SK-N-SH (cell line): ENCODE results near the gene ABCG4. TPM values are rescaled to one million over a fixed set of nuclear protein-coding genes. Genes with fewer than 3 reads are reported as not detected.

Source experiments
- CTCF ChIA-PET: fragments of 300-600, 350-600 bp; formaldehyde crosslinking; extraction: SDS; loops from one replicate; lab custom pipeline; 2021; lab: Yijun Ruan, JAX
- POLR2A ChIA-PET: fragments of 350-600 bp; sonication (Branson Sonifier 250); formaldehyde crosslinking; extraction: SDS; loops from one replicate; lab custom pipeline; 2020; ENCODE audit warnings: antibody characterized with exemption, inconsistent platforms; lab: Yijun Ruan, JAX
- DNase-seq: peaks from one replicate; pipeline ENCODE4 v3.0.0; 2012
- H2AFZ ChIP-seq: fragments of 200-600 bp; sonication (generic); 2 replicates; pipeline ENCODE4 v1.8.1; 2016; ENCODE audit warnings: antibody characterized with exemption, mild to moderate bottlenecking, low read depth
- H3F3A ChIP-seq: fragments of 200-600 bp; sonication (generic); replicated peaks from 2 replicates; pipeline ENCODE3; 2016; ENCODE audit warnings: antibody characterized with exemption, mild to moderate bottlenecking; ENCODE audit not compliant: insufficient read depth
- H3K27ac ChIP-seq, 2 experiments: fragments of 200-500 bp in 1 of 2; fragments of 200-600 bp in 1 of 2; sonication (Bioruptor generic) in 1 of 2; sonication (generic), shearing (Covaris generic) in 1 of 2; 2 replicates each; pipeline versions ENCODE4 v1.5.1 to v1.6.1; 2014 to 2016; ENCODE audit warnings: low read depth in 2 of 2, inconsistent platforms in 1 of 2, low read length in 1 of 2, mild to moderate bottlenecking in 1 of 2, mixed read lengths in 1 of 2
- H3K27me3 ChIP-seq: fragments of 200-600 bp; sonication (generic), shearing (Covaris generic); 2 replicates; pipeline ENCODE4 v1.6.1; 2016; ENCODE audit warnings: mixed run types; ENCODE audit not compliant: insufficient read depth
- H3K36me3 ChIP-seq, 2 experiments: fragments of 200-500 bp in 1 of 2; fragments of 200-600 bp in 1 of 2; sonication (Bioruptor generic) in 1 of 2; sonication (generic) in 1 of 2; replicated peaks in 1 of 2; 2 replicates each; pipeline versions ENCODE3 to v1.5.1; 2014 to 2016; ENCODE audit warnings: low read length in 1 of 2, mild to moderate bottlenecking in 1 of 2; ENCODE audit not compliant: insufficient read depth in 2 of 2, control insufficient read depth in 1 of 2
- H3K4me1 ChIP-seq, 2 experiments: fragments of 200-500 bp in 1 of 2; fragments of 200-600 bp in 1 of 2; sonication (Bioruptor generic) in 1 of 2; sonication (generic), shearing (Covaris generic) in 1 of 2; 2 replicates each; pipeline versions ENCODE4 v1.5.1 to v1.6.1; 2014 to 2016; ENCODE audit warnings: low read depth in 1 of 2, low read length in 1 of 2, mixed run types in 1 of 2; ENCODE audit not compliant: insufficient read depth in 2 of 2, control insufficient read depth in 1 of 2
- H3K4me2 ChIP-seq: fragments of 200-600 bp; sonication (generic), shearing (Covaris generic); 2 replicates; pipeline ENCODE4 v1.6.1; 2017; ENCODE audit warnings: mixed run types
- H3K4me3 ChIP-seq, 2 experiments: fragments of 200-500 bp in 1 of 2; fragments of 200-600 bp in 1 of 2; sonication (Bioruptor generic) in 1 of 2; sonication (generic), shearing (Covaris generic) in 1 of 2; 2 replicates each; pipeline versions ENCODE4 v1.5.1 to v1.8.1; 2014 to 2016; ENCODE audit warnings: low read depth in 2 of 2, inconsistent platforms in 1 of 2, low read length in 1 of 2, mild to moderate bottlenecking in 1 of 2, mixed read lengths in 1 of 2, moderate library complexity in 1 of 2
- H3K79me2 ChIP-seq: fragments of 200-600 bp; sonication (generic); 2 replicates; pipeline ENCODE4 v1.8.1; 2017; ENCODE audit warnings: mild to moderate bottlenecking; ENCODE audit not compliant: insufficient read depth
- H3K9ac ChIP-seq: fragments of 200-600 bp; sonication (generic); 2 replicates; pipeline ENCODE4 v1.6.1; 2017; ENCODE audit warnings: mixed run types
- H3K9me2 ChIP-seq: fragments of 200-600 bp; sonication (generic); 2 replicates; pipeline ENCODE4 v1.6.1; 2017; ENCODE audit warnings: mixed run types
- H3K9me3 ChIP-seq: fragments of 200-600 bp; sonication (generic); 2 replicates; pipeline ENCODE4 v1.6.1; 2017; ENCODE audit warnings: mixed run types, mild to moderate bottlenecking, moderate library complexity
- H4K20me1 ChIP-seq: fragments of 200-600 bp; sonication (generic); 2 replicates; pipeline ENCODE4 v1.6.1; 2017; ENCODE audit warnings: mild to moderate bottlenecking, mixed run types; ENCODE audit not compliant: insufficient read depth
- FOSL2 ChIP-seq: IDR thresholded peaks from 2 replicates; pipeline ENCODE4 v1.4.0; 2012; ENCODE audit warnings: low read depth, mild to moderate bottlenecking, moderate library complexity, borderline replicate concordance
- FOXJ3 ChIP-seq: sonication (generic); formaldehyde crosslinking; IDR thresholded peaks from 2 replicates; pipeline ENCODE4 v1.5.1; 2020; ENCODE audit warnings: mild to moderate bottlenecking, missing genetic modification reagents
- FOXM1 ChIP-seq: IDR thresholded peaks from 2 replicates; pipeline ENCODE4 v1.4.0; 2012; ENCODE audit warnings: low read depth, mild to moderate bottlenecking
- JUND ChIP-seq: IDR thresholded peaks from 2 replicates; pipeline ENCODE4 v1.4.0; 2012
- MEF2A ChIP-seq: IDR thresholded peaks from 2 replicates; pipeline ENCODE4 v1.4.0; 2012; ENCODE audit warnings: low read depth, borderline replicate concordance
- MXI1 ChIP-seq: IDR thresholded peaks from 2 replicates; pipeline ENCODE4 v1.6.1; 2012; ENCODE audit warnings: mild to moderate bottlenecking, low read depth, low read length, improper control_type of control experiment
- NRF1 ChIP-seq: IDR thresholded peaks from 2 replicates; pipeline ENCODE4 v1.6.1; 2012; ENCODE audit warnings: low read depth, mild to moderate bottlenecking, low read length
- POLR2AphosphoS5 ChIP-seq: IDR thresholded peaks from 2 replicates; pipeline ENCODE4 v1.6.1; 2012; ENCODE audit warnings: low read depth, low read length
- RAD21 ChIP-seq: IDR thresholded peaks from 2 replicates; pipeline ENCODE4 v1.6.1; 2012; ENCODE audit warnings: mild to moderate bottlenecking, low read length
- SIN3A ChIP-seq: IDR thresholded peaks from 2 replicates; pipeline ENCODE4 v1.6.1; 2012; ENCODE audit warnings: low read depth, mild to moderate bottlenecking, low read length, moderate library complexity, borderline replicate concordance
- SMC3 ChIP-seq: IDR thresholded peaks from 2 replicates; pipeline ENCODE4 v1.6.1; 2012; ENCODE audit warnings: low read depth, low read length, improper control_type of control experiment
- TAF1 ChIP-seq: IDR thresholded peaks from 2 replicates; pipeline ENCODE4 v1.6.1; 2012; ENCODE audit warnings: low read depth, mild to moderate bottlenecking, low read length, moderate library complexity, borderline replicate concordance
- WGBS: methylation state at CpG from one replicate; pipeline ENCODE4 v1.1.6; 2017; ENCODE audit warnings: low lambda C conversion rate; 5-methylcytosine and 5-hydroxymethylcytosine counted together
- polyA plus RNA-seq, 3 experiments: library from polyadenylated mRNA; depleted of rRNA; stranded (reverse); fragments of >200 nt; gene quantifications; 2 replicates each; pipeline ENCODE4 v1.2.3, GENCODE V29; 2012
- TF ChIP-seq, protein P1 (sequence below): IDR thresholded peaks from 2 replicates; pipeline ENCODE4 v1.6.1; 2012; ENCODE audit warnings: mild to moderate bottlenecking, low read depth, low read length, moderate library complexity
- TF ChIP-seq, protein P2 (sequence below): fragments of 150-350 bp; IDR thresholded peaks from 2 replicates; pipeline ENCODE4 v1.6.1; 2016; ENCODE audit warnings: mild to moderate bottlenecking, low read depth, low read length
- TF ChIP-seq, protein P3 (sequence below): IDR thresholded peaks from 2 replicates; pipeline ENCODE4 v1.4.0; 2012; ENCODE audit warnings: low read depth, borderline replicate concordance
- TF ChIP-seq, protein P4 (sequence below): IDR thresholded peaks from 2 replicates; pipeline ENCODE4; 2012
- TF ChIP-seq, protein P5 (sequence below): fragments of 200-600 bp; sonication (generic); IDR thresholded peaks from 2 replicates; pipeline ENCODE4 v1.6.1; 2017; ENCODE audit warnings: antibody characterized with exemption, mild to moderate bottlenecking, moderate library complexity
- TF ChIP-seq, protein P6 (sequence below): fragments of 150-350 bp; IDR thresholded peaks from 2 replicates; pipeline ENCODE4 v1.6.1; 2017; ENCODE audit warnings: antibody characterized with exemption, low read length, low read depth, borderline replicate concordance

ABCG4 gene
- polyA plus RNA-seq, 1 of the 3 experiments (the other 2 are of a cell fraction): 0.72 TPM

DNA sequence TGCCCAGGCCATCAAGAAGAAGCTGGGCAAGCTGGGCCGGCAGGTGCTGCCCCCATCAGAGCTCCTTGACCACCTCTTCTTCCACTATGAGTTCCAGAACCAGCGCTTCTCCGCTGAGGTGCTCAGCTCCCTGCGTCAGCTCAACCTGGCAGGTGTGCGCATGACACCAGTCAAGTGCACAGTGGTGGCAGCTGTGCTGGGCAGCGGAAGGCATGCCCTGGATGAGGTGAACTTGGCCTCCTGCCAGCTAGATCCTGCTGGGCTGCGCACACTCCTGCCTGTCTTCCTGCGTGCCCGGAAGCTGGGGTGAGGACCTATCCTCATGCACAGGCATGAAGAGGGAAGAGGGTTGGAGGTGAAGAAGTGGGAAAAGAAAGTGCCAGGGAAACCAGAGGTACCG is 31.1 kb downstream of the ABCG4 start:
- no peak for DNase-seq
- Histone ChIP-seq H3K9me2 (no peaks in the 10 kb centered on the region), H3K4me3 (no peak overlapping the region), H3K36me3 (peaks cover 9 to 25% of the 10 kb centered on the region in 2 experiments), H3K4me1 (peaks cover 8 to 9% of the 10 kb centered on the region in 2 experiments; a peak in 2 of 4 replicates), H4K20me1 (no peaks in the 10 kb centered on the region), H3F3A (no peaks in the 10 kb centered on the region), H2AFZ (no peak overlapping the region), H3K4me2 (no peak overlapping the region), H3K79me2 (no peaks in the 10 kb centered on the region), H3K9ac (no peak overlapping the region), H3K9me3 (no peaks in the 10 kb centered on the region), H3K27me3 (no peaks in the 10 kb centered on the region), H3K27ac (no peak overlapping the region)
- TF ChIP-seq, protein P1, sequence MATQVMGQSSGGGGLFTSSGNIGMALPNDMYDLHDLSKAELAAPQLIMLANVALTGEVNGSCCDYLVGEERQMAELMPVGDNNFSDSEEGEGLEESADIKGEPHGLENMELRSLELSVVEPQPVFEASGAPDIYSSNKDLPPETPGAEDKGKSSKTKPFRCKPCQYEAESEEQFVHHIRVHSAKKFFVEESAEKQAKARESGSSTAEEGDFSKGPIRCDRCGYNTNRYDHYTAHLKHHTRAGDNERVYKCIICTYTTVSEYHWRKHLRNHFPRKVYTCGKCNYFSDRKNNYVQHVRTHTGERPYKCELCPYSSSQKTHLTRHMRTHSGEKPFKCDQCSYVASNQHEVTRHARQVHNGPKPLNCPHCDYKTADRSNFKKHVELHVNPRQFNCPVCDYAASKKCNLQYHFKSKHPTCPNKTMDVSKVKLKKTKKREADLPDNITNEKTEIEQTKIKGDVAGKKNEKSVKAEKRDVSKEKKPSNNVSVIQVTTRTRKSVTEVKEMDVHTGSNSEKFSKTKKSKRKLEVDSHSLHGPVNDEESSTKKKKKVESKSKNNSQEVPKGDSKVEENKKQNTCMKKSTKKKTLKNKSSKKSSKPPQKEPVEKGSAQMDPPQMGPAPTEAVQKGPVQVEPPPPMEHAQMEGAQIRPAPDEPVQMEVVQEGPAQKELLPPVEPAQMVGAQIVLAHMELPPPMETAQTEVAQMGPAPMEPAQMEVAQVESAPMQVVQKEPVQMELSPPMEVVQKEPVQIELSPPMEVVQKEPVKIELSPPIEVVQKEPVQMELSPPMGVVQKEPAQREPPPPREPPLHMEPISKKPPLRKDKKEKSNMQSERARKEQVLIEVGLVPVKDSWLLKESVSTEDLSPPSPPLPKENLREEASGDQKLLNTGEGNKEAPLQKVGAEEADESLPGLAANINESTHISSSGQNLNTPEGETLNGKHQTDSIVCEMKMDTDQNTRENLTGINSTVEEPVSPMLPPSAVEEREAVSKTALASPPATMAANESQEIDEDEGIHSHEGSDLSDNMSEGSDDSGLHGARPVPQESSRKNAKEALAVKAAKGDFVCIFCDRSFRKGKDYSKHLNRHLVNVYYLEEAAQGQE: no peak
- TF ChIP-seq JUND: no peak
- no peak for TF ChIP-seq TAF1
- no peak for TF ChIP-seq FOXM1
- TF ChIP-seq POLR2AphosphoS5: no peak
- TF ChIP-seq RAD21: no peak
- no peak for TF ChIP-seq FOXJ3
- TF ChIP-seq MXI1: no peak
- TF ChIP-seq, protein P2, sequence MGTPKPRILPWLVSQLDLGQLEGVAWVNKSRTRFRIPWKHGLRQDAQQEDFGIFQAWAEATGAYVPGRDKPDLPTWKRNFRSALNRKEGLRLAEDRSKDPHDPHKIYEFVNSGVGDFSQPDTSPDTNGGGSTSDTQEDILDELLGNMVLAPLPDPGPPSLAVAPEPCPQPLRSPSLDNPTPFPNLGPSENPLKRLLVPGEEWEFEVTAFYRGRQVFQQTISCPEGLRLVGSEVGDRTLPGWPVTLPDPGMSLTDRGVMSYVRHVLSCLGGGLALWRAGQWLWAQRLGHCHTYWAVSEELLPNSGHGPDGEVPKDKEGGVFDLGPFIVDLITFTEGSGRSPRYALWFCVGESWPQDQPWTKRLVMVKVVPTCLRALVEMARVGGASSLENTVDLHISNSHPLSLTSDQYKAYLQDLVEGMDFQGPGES: no peak
- TF ChIP-seq, protein P3, sequence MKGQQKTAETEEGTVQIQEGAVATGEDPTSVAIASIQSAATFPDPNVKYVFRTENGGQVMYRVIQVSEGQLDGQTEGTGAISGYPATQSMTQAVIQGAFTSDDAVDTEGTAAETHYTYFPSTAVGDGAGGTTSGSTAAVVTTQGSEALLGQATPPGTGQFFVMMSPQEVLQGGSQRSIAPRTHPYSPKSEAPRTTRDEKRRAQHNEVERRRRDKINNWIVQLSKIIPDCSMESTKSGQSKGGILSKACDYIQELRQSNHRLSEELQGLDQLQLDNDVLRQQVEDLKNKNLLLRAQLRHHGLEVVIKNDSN: no peak
- TF ChIP-seq, protein P4, sequence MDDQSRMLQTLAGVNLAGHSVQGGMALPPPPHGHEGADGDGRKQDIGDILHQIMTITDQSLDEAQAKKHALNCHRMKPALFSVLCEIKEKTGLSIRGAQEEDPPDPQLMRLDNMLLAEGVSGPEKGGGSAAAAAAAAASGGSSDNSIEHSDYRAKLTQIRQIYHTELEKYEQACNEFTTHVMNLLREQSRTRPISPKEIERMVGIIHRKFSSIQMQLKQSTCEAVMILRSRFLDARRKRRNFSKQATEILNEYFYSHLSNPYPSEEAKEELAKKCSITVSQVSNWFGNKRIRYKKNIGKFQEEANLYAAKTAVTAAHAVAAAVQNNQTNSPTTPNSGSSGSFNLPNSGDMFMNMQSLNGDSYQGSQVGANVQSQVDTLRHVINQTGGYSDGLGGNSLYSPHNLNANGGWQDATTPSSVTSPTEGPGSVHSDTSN: no peak
- TF ChIP-seq NRF1: no peak
- no peak for TF ChIP-seq SIN3A
- no peak for TF ChIP-seq SMC3
- no peak for TF ChIP-seq MEF2A
- TF ChIP-seq, protein P5, sequence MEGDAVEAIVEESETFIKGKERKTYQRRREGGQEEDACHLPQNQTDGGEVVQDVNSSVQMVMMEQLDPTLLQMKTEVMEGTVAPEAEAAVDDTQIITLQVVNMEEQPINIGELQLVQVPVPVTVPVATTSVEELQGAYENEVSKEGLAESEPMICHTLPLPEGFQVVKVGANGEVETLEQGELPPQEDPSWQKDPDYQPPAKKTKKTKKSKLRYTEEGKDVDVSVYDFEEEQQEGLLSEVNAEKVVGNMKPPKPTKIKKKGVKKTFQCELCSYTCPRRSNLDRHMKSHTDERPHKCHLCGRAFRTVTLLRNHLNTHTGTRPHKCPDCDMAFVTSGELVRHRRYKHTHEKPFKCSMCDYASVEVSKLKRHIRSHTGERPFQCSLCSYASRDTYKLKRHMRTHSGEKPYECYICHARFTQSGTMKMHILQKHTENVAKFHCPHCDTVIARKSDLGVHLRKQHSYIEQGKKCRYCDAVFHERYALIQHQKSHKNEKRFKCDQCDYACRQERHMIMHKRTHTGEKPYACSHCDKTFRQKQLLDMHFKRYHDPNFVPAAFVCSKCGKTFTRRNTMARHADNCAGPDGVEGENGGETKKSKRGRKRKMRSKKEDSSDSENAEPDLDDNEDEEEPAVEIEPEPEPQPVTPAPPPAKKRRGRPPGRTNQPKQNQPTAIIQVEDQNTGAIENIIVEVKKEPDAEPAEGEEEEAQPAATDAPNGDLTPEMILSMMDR: no peak
- TF ChIP-seq, protein P6, sequence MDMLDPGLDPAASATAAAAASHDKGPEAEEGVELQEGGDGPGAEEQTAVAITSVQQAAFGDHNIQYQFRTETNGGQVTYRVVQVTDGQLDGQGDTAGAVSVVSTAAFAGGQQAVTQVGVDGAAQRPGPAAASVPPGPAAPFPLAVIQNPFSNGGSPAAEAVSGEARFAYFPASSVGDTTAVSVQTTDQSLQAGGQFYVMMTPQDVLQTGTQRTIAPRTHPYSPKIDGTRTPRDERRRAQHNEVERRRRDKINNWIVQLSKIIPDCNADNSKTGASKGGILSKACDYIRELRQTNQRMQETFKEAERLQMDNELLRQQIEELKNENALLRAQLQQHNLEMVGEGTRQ: no peak
- TF ChIP-seq FOSL2: no peak
- POLR2A ChIA-PET: interaction anchor here (1.0 kb wide), 1 partner anchor 11 kb away, joined by 4 read pairs; no protein-coding TSS in a partner anchor
- CTCF ChIA-PET: interaction anchor here (0.5 to 2.7 kb wide), 5 partner anchors 8 to 144 kb away, joined by 3 to 12 read pairs (median 4); no protein-coding TSS in a partner anchor
- WGBS: 96% methylated on average over 6 of the region's 10 CpGs
